Right cardiac atrium (tissue), 5 donors: ENCODE data around the gene LMAN1L. TPM values are rescaled to one million over a fixed set of nuclear protein-coding genes. Genes with fewer than 3 reads are reported as not detected.

ENCODE experiments used
- ATAC-seq, 2 donors: fragments of 200-7000 bp; cut with Tn5 transposase; one replicate each; pipeline versions ENCODE4 v1.8.0 to v1.9.1; 2020; ENCODE audit warnings: moderate library complexity in 2 of 2, mild to moderate bottlenecking in 1 of 2
- DNase-seq, 3 donors: peaks; one replicate each; pipeline ENCODE4 v3.0.0-alpha.2; 2020
- H3K27ac ChIP-seq: one replicate; pipeline ENCODE4 v1.5.1; 2013; ENCODE audit warnings: mild to moderate bottlenecking, low read length, control low read depth, moderate library complexity
- H3K27me3 ChIP-seq: one replicate; pipeline ENCODE4 v1.6.1; 2013; ENCODE audit not compliant: control insufficient read depth, insufficient read depth
- H3K4me1 ChIP-seq: one replicate; pipeline ENCODE4 v1.6.1; 2013; ENCODE audit warnings: low read length; ENCODE audit not compliant: control insufficient read depth, insufficient read depth
- H3K4me3 ChIP-seq: one replicate; pipeline ENCODE4 v1.5.1; 2013; ENCODE audit warnings: low read length, control low read depth
- H3K9me3 ChIP-seq: one replicate; pipeline ENCODE4 v1.6.1; 2013; ENCODE audit warnings: low read length; ENCODE audit not compliant: control insufficient read depth
- WGBS: extraction: QIAGEN DNeasy Blood & Tissue Kit; methylation state at CpG from one replicate; pipeline ENCODE4 v1.1.7; 2013; 5-methylcytosine and 5-hydroxymethylcytosine counted together
- intact Hi-C, 4 donors: fragments of 100-400 bp; cut with DNase I; formaldehyde crosslinking; loops; one replicate each; pipeline versions ENCODE4 v1.11.0 to v1.14.0; 2022 to 2023
- polyA plus RNA-seq: library from polyadenylated mRNA; stranded (reverse); fragments of 200-250 nt; gene quantifications from one replicate; pipeline ENCODE4 v1.2.3, GENCODE V29; 2013
- total RNA-seq, 4 donors: library from RNA; stranded (reverse); fragmentation: NEBNext Ultra II Directional; extraction: Animal tissue kit (Norgen Biotek cat#: 25700); gene quantifications; one replicate each; pipeline ENCODE4 v1.2.1, GENCODE V29; 2021
- donor health status: healthy with polysubstance abuse.
- donor health status: DM: no; HTN: yes; CAD: no.
- donor health status: DM: no; HTN: no; CAD: no.
- donor health status: DM: no; HTN: yes; CAD: no; lungs with severe emphysema.
- donor health status: DM: yes; HTN: yes; CAD: no.

The LMAN1L gene
- total and polyA plus RNA-seq, 5 donors, result 66.2 to 216 (median 111) TPM

GRCh38 chr15:74802862-74803447, 9.7 kb upstream of the LMAN1L start:
- DNase-seq (peak in 1 of 3 donors; percentile 55), ATAC-seq (no peak)
- Histone ChIP-seq H3K27ac (no peak overlapping the region), H3K4me1 (no peaks in the 10 kb centered on the region), H3K9me3 (no peaks in the 10 kb centered on the region), H3K4me3 (no peak overlapping the region), H3K27me3 (no peaks in the 10 kb centered on the region)
- intact Hi-C loops, result no loop called here
- WGBS, result 88% methylated on average over 31 of the region's 31 CpGs

- H3K9me3 ChIP-seq, result no peaks in the 10 kb centered on the region
- no peaks in the 10 kb centered on the region for H3K4me1 ChIP-seq
- intact Hi-C loops, result no loop called here
- ATAC-seq (no peak), DNase-seq (peak in 1 of 3 donors; percentile 12)
- WGBS, result 44% methylated on average over 6 of the region's 6 CpGs
- no peaks in the 10 kb centered on the region for H3K27me3 ChIP-seq
- no peak overlapping the region for H3K27ac ChIP-seq
- H3K4me3 ChIP-seq, result no peak overlapping the region
These were observed 7.7 kb upstream of the LMAN1L start for GRCh38 chr15:74804935-74805334.

- Histone ChIP-seq H3K4me1 (no peaks in the 10 kb centered on the region), H3K27ac (no peak overlapping the region), H3K9me3 (no peaks in the 10 kb centered on the region), H3K4me3 (no peak overlapping the region), H3K27me3 (no peaks in the 10 kb centered on the region)
- 57% methylated on average over 5 of the region's 5 CpGs for WGBS
- intact Hi-C loops, result no loop called here
- DNase-seq (peak in 1 of 3 donors; percentile 11), ATAC-seq (no peak)
These were observed 5.4 kb upstream of the LMAN1L start for GRCh38 chr15:74807282-74807681.

GRCh38 chr15:74808078-74808839, 4.4 kb upstream of the LMAN1L start:
- peak in 2 of 3 donors; percentile 75 for DNase-seq
- 72% methylated on average over 18 of the region's 18 CpGs for WGBS
- intact Hi-C loops, result no loop called here

GRCh38 chr15:74808840-74809229, 3.8 kb upstream of the LMAN1L start:
- H3K4me3 ChIP-seq, result no peak overlapping the region
- 57% methylated on average over 4 of the region's 4 CpGs for WGBS
- no peaks in the 10 kb centered on the region for H3K9me3 ChIP-seq
- no peak overlapping the region for H3K27ac ChIP-seq
- ATAC-seq (no peak), DNase-seq (peak in 1 of 3 donors; percentile 10)
- intact Hi-C loops, result no loop called here
- no peaks in the 10 kb centered on the region for H3K27me3 ChIP-seq
- no peaks in the 10 kb centered on the region for H3K4me1 ChIP-seq

More at GRCh38 chr15:74808078-74808839, 4.4 kb upstream of the LMAN1L start:
- Histone ChIP-seq H3K27me3 (no peaks in the 10 kb centered on the region), H3K27ac (no peak overlapping the region), H3K4me3 (no peak overlapping the region), H3K4me1 (no peaks in the 10 kb centered on the region), H3K9me3 (no peaks in the 10 kb centered on the region)
- peak; percentile 22 to 48 for ATAC-seq

DNA sequence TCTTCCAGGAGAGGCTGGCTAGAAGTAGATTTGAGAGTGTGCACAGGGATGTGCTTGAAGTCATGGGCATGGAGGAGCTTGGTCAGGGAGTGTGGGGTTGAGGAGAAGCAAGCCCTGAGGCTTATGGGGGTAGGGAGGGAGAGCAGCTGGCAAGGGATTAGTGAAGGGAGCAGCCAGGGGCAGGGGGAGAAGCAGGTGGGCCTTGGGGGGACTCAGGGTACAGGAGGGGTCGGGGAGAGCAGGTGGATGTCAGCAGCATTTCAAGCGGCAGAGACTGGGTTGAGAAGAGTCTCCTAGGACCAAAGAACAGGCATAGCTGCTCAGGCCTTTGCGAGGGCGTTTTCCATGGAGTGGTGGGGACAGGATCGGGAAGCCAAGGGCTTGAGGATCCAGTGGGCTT, 3.4 kb upstream of the LMAN1L start:
- no peak overlapping the region for H3K27ac ChIP-seq
- DNase-seq, result peak in 2 of 3 donors; percentile 18 to 27
- H3K4me3 ChIP-seq, result no peak overlapping the region
- no peaks in the 10 kb centered on the region for H3K9me3 ChIP-seq
- no peaks in the 10 kb centered on the region for H3K27me3 ChIP-seq
- intact Hi-C loops, result no loop called here
- no peak for ATAC-seq
- WGBS, result 82% methylated on average over 5 of the region's 5 CpGs
- no peaks in the 10 kb centered on the region for H3K4me1 ChIP-seq

DNA sequence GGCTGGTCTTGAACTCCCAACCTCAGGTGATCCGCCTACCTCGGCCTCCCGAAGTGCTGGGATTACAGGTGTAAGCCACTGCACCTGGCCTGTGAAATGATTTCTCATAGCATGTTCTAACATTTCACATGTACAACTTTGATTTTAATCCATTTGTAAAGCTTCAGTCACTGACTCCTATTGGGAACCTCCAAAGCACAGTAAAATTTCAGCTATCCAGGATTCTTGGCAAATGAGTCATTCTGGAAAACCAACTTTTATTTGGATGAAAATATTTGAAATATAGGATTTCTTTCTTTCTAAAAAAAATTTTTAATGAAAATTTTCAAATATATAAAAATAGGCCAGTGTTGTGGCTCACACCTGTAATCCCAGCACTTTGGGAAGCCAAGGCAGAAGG, 2.7 kb upstream of the LMAN1L start:
- Histone ChIP-seq H3K4me1 (no peaks in the 10 kb centered on the region), H3K9me3 (no peaks in the 10 kb centered on the region), H3K4me3 (no peak overlapping the region), H3K27me3 (no peaks in the 10 kb centered on the region), H3K27ac (no peak overlapping the region)
- no peak for DNase-seq
- no peak for ATAC-seq
- WGBS, result 86% methylated on average over 3 of the region's 3 CpGs
- intact Hi-C loops, result no loop called here

DNA sequence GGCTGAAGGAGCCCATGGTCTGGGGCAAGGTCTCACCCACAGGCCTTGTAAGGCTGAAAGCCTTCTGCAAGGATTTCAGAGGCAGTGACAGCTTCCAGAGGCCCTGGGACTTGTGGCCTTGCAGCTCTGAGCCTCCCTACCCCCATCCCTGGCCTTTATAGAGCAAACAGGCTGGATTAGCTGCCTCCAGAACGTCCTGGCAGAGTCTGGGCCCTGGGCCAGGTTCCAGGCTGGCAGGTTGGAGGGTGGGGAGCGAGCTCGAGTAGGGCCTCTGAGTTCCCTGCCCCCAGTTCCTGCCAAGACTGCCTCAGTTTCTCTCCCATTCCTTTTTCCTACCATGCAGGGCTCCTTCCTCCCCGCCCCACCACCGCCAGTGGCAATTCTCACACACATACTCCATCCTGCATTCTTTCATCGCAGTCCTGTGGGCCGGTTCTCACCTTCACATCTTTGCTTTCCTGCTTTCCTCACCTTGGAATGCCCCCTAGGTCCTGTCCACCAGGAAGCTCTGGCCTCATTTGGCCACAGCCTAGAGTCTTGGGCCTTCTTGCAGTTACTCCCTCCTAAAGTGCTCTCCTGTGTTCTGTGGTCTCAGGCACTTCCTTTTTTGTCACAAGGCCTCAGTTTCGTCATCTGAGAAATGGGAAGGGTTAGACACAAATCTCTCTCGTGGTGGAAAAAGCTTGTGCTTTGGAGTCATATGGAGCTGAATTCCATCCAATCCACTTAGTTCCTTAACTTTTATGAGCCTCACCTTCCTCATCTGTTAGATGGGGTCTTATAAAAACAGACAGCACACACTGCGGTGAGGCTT, 2.7 kb downstream of the LMAN1L start:
- intact Hi-C loops, result no loop called here
- 70% methylated on average over 10 of the region's 10 CpGs for WGBS

GRCh38 chr15:74815961-74816360, 3.3 kb downstream of the LMAN1L start:
- Histone ChIP-seq H3K4me3 (no peak overlapping the region), H3K9me3 (no peaks in the 10 kb centered on the region), H3K27me3 (no peaks in the 10 kb centered on the region), H3K4me1 (peaks cover 3% of the 10 kb centered on the region), H3K27ac (peak overlapping the region; percentile 48)
- 84% methylated on average over 15 of the region's 15 CpGs for WGBS
- ATAC-seq (no peak), DNase-seq (peak in 2 of 3 donors; percentile 19 to 44)
- intact Hi-C loops, result no loop called here

More for the DNA sequence above, 2.7 kb downstream of the LMAN1L start:
- Histone ChIP-seq H3K27ac (peak overlapping the region; percentile 48), H3K4me1 (no peaks in the 10 kb centered on the region), H3K4me3 (no peak overlapping the region), H3K27me3 (no peaks in the 10 kb centered on the region), H3K9me3 (no peaks in the 10 kb centered on the region)
- peak in 2 of 3 donors; percentile 77 to 81 for DNase-seq
- peak; percentile 10 to 13 for ATAC-seq

DNA sequence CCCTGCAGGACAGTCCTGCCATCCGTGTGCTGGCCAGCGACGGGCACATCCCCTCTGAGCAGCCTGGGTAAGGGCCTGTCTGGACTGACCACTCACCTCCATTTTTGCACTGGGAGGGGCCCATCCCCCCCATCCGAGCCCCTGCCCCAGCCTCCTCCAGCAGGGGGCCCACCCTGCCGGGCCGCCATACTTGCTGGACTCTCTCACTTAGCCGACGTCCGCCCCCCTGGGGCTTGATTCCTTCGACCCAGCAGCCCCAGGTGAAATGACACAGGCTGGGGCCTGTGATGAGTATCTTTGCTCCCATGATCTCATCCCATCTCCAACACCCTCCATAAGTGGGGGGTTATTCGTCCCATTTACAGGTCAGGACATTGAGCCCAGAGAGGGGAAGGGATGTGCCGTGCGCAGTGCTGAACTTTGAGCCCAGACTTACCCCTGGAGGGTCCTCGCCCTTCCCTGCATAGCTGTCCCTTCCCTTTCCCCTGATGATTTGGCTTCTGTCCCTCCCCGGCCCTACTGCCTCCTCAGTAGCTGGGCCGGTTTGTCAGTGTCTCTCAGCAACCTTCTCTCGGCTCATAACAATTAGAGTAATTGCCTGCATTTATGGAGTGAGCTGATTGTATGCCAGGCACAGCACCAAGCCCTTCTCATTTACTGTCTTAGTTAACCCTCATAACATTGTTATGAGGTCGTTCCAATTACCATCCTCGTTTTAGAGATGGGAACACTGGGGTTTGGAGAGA, 4.2 kb downstream of the LMAN1L start:
- intact Hi-C loops, result no loop called here
- peaks cover 4% of the 10 kb centered on the region for H3K4me1 ChIP-seq
- H3K9me3 ChIP-seq, result no peaks in the 10 kb centered on the region
- peak overlapping the region; percentile 87 for H3K27ac ChIP-seq
- DNase-seq (peak in 1 of 3 donors; percentile 24), ATAC-seq (no peak)
- 44% methylated on average over 19 of the region's 19 CpGs for WGBS
- H3K4me3 ChIP-seq, result no peak overlapping the region
- no peaks in the 10 kb centered on the region for H3K27me3 ChIP-seq
